Activated CD4-positive, alpha-beta T cell treated with anti-CD3 and anti-CD28 coated beads for 1 hour (primary cell): Measurements from ENCODE around the gene MCF2L.
"Not testable (repeated sequence)": the region's sequence is repeated elsewhere in the genome, so short reads cannot be mapped to it uniquely, and the experiment has no call there.

Source experiments
- DNase-seq: peaks from one replicate; pipeline ENCODE4 v3.0.0-alpha.2; 2020

The MCF2L gene

DNA sequence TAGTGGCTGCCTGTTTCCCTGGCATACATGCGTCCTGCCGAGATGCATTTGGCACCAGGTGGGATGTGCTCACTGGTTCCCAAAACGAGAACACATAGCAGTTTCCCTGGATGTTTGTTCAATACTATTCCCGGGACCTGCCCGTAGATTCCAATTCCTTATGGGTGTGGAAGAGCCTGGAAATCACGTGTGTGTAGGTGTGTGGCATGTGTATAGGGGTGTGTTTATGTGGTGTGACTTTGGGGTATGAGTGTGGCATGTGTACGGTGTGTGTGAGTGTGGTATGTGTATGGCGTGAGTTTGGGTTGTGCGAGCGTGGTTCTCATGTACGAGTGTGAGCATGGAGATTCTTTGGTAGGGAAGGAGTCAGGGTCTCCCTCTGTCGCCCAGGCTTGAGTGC is 133.7 kb downstream of the MCF2L start:
- DNase-seq = no peak

DNA sequence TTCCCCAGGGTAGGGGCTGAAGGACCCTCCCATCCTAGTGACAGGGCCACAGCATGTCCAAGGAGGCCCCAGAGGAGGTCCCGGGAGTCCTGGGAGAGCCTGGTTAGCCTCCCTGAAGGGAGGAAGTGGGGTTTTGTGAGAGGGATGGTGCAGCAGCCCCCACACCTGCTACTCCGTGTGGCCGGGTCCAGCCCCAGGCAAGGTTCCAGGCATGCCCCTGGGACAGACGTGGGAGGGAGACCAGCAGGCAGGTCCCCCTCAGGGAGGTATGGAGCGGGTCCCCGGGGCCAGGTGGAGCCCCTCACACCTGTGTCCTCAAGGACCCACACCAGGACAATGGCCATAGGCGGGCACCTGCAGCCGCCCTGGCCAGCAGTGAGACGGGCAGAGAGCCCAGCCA is 134.6 kb downstream of the MCF2L start:
- DNase-seq = no peak

DNA sequence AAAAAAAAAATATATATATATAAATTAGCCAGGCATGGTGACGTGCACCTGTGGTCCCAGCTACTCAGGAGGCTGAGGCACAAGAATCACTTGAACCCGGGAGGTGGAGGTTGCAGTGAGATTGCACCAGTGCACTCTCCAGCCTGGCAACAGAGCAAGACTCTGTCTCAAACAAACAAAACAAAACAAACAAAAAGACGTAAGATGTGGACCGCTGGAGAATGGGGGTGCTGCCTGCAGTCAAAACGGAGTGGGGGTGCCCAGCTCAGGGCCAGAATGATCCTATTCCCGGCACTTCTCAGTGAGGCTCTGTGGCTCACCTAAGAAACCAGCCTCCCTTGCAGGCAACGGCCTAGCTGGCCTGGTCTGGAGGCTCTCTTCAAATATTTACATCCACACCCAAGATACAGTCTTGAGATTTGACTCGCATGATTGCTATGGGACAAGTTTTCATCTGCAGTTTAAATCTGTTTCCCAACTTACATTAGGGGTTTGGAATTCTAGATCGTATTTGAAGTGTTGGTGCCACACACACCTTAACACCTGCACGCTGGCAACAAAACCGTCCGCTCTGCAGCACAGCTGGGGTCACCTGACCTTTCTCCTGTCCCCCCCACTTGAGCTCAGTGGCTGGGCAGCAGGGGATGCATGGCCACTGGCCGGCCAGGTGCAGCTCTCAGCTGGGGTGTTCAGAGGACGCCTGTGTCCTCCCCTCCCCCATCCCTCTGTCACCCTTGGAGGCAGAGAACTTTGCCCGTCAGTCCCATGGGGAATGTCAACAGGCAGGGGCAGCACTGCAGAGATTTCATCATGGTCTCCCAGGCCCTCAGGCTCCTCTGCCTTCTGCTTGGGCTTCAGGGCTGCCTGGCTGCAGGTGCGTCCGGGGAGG is 136.3 kb downstream of the MCF2L start, which contains the start of gene F7:
Gene F7 (plus strand): TSS at position 760 of the 889 bp plus-strand sequence. CDS start 51 bp downstream, at position 811.
- DNase-seq = no peak

DNA sequence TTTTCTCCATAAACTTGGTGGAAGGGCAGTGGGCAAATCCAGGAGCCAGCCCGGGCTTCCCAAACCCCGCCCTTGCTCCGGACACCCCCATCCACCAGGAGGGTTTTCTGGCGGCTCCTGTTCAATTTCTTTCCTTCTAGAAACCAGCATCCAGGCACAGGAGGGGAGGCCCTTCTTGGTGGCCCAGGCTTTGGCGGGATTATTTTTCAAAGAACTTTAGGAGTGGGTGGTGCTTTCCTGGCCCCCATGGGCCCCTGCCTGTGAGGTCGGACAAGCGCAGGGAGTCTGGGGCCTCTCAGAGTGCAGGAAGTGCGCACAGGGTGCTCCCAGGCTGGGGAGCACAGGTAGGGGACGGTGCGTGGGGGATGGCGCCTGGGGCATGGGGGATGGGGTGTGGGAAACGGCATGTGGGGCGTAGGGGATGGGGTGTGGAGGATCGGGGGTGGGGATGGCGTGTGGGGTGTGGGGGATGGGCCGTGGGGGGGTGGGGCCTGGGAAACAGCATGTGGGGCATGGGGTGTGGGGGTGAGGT is 137.0 kb downstream of the MCF2L start:
- DNase-seq = no peak

DNA sequence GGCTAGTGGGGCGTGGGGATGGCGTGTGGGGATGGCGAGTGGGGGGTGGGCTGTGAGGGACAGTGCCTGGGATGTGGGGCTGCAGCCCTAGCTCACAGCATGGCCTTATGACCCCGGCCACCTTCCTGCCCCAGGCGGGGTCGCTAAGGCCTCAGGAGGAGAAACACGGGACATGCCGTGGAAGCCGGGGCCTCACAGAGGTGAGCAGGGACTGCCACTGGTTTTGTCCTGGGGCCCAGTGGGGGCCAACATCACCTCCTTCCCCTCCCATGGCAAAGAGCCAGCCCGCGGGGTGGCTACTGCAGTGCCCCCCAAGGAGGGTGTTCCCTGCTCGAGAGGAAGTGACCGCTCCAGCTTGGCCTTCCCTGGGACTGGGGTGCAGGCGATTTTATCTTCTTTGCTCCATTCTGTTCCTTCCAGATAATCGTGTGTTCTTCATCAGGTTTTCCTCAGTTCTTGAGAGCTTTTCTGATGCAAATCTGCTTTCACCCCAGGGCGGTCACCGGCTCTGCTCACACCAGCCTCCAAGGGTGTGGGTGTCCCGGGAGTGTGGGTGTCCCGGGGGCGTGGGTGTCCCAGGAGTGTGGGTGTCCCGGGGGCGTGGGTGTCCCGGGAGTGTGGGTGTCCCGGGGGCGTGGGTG is 137.8 kb downstream of the MCF2L start:
- no peak for DNase-seq

DNA sequence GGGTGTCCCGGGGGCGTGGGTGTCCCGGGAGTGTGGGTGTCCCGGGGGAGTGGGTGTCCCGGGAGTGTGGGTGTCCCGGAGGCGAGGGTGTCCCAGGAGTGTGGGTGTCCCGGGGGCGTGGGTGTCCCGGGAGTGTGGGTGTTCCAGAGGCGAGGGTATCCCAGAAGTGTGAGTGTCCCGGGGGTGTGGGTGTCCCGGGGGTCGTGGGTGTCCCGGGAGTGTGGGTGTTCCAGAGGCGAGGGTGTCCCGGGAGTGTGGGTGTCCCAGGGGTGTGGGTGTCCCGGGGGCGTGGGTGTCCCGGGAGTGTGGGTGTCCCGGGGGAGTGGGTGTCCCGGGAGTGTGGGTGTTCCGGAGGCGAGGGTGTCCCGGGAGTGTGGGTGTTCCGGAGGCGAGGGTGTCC is 139.5 kb downstream of the MCF2L start:
- DNase-seq = not testable (repeated sequence)

DNA sequence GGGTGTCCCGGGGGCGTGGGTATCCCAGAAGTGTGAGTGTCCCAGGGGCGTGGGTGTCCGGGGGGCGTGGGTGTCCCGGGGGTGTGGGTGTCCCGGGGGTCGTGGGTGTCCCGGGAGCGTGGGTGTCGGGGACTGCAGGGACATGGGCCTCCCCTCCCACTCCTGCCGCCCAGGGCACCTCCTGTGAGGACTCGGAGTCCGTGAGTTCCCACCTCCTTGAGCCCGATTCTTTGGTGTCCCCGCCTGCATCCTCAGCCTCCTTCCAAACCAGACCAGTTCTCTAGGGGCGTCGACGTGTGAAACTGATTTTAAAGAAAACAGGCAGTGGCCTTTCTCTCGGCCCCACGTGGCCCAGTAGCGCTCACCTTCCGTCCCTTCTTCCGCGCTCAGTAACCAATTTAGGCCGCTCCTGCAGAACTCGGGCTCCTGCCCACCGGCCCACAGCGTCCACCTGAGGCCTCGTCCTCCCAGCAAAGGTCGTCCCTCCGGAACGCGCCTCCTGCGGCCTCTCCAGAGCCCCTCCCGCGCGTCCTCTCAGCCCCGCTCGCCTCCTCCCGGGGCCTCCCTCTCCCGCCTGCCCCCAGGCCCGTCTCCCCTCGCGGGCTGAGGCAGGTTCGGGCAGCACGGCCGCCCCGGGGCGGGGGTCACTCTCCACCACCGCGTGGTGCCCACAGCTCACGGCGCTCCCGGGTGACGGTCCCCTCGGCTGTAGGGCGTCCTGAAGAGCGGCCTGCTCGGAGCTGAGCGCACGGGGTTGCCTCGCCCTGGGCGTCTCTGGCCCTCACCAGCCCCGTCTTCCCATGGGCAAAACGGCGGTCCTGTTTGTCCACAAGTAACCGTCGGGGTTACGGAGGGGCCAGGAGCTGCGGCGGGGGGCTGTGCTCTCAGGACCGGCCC is 140.4 kb downstream of the MCF2L start:
- no peak for DNase-seq

DNA sequence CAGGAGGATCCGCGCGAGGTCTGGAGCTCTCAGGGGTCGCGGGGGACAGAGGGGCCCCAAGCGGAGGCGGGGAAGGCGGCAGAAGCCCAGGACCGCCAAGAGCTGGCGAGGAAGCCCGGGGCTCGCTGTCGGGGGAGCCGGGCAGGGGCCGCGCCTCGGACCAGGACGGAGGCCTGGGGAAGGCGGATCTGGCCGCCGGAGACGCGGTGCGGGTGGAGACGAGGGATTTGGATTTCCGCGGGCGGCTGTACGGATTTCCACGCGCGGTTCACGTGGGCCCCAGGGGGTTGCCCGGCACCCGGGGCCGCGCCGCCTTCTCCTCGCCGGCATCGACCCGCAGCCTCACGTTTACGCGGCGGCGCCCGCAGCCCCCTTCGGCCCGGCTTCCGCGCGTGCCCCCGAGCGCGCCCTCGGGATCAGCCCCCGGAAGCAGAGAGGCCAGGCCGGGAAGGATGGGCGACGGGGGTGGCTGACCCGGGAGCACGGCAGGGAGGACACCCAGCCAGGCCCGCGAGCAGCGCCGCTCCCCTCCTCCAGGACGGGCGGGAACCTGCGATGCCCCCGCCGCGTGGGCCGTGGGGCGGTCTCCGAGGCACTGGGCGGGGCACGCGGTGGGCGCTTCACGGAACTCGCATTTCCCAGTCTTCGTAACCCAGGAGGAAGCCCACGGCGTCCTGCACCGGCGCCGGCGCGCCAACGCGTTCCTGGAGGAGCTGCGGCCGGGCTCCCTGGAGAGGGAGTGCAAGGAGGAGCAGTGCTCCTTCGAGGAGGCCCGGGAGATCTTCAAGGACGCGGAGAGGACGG is 141.2 kb downstream of the MCF2L start:
- no peak for DNase-seq

DNA sequence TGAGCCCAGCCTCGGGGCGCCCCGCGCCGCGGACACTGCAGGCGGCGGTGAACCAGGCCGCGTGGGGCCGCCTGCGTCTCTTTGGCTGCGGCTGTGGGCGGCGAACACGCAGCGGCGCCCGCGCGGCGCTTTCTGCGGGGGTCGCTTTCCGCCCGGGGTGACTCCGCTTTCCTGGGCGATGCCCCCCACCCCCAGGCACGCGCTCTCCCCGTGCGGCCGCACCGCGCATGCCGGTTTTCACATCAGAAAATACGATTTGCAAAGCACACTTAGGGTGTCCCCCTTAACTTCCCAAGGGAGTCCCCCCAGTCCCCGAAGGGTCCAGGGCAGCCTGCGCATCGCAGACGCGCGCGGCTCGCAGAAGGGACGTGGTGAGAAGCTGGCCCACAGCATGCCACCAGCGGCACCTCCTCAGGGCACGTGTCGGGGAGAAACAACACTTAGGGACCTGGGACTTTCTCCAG is 141.9 kb downstream of the MCF2L start:
- DNase-seq = no peak

DNA sequence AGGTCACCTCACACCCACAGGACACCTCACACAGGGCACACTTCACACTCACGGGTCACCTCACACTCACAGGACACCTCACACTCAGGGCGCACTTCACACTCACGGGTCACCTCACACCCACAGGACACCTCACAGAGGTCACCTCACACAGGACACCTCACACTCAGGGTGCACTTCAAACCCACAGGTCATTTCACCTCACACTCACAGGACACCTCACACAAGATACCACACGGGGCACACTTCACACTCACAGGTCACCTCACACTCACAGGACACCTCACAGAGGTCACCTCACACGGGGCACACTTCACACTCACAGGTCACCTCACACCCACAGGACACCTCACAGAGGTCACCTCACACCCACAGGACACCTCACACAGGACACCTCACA is 142.8 kb downstream of the MCF2L start:
- DNase-seq = not testable (repeated sequence)

DNA sequence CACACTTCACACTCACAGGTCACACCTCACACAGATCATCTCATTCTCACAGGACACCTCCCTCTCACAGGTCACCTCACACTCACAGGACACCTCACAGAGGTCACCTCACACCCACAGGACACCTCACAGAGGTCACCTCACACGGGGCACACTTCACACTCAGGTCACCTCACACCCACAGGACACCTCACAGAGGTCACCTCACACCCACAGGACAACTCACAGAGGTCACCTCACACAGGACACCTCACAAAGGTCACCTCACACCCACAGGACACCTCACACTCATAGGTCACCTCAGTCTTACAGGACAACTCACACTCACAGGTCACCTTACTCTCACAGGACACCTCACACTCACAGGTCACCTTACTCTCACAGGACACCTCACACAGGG is 143.5 kb downstream of the MCF2L start:
- not testable (repeated sequence) for DNase-seq

DNA sequence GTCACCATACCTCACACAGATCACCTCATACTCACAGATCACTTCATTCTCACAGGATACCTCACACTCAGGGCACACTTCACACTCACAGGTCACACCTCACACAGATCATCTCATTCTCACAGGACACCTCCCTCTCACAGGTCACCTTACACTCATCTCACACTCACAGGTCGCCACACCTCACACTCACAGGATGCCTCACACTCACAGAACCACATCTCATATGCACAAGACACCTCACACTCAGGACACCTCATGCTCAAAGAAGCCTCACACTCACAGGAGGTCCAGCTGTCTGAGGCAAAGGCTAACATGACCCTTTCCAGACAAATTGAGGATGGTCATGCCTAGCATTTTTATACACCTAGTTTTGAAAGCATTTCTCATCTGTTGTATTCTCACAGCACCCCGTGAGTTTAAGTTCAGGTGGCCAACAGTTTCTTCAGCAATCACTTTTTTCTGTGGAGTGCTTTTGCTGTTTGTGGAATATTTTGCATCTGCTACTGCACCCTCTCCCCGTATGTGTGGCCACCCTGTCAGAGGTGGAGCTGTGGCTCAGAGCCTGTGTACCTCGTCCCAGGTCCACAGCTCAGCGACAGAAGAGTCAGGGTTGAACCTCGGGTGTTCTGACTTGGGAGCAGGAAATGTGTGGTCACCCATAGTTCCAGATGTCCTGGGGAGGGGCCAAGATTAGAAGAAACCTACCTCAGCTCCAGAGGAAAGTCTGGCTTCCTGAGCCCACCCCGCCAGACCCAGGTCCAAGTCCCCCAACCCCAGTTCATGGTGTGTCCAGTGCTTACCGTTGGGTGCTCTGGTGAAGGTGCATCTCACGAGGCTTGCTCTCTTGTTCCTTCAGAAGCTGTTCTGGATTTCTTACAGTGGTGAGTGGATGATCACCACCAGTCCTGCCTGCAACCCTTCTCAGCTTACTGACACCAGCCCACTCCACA is 144.2 kb downstream of the MCF2L start:
- DNase-seq = no peak

DNA sequence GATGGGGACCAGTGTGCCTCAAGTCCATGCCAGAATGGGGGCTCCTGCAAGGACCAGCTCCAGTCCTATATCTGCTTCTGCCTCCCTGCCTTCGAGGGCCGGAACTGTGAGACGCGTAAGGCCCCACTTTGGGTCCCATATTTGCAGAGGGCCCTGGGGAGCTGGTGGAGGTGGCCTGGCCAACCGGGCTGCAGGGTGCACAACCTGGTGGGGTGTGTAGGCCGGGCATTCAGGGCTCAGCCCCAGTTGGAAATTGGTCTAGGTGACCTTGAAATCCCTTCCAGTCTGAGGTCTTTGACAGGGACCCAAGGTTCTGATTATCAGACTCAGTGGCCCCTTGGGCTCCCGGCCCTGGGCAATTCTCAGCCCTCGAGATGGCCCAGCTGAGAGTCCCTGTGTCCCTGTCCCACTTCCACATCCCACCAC is 144.8 kb downstream of the MCF2L start:
- no peak for DNase-seq

DNA sequence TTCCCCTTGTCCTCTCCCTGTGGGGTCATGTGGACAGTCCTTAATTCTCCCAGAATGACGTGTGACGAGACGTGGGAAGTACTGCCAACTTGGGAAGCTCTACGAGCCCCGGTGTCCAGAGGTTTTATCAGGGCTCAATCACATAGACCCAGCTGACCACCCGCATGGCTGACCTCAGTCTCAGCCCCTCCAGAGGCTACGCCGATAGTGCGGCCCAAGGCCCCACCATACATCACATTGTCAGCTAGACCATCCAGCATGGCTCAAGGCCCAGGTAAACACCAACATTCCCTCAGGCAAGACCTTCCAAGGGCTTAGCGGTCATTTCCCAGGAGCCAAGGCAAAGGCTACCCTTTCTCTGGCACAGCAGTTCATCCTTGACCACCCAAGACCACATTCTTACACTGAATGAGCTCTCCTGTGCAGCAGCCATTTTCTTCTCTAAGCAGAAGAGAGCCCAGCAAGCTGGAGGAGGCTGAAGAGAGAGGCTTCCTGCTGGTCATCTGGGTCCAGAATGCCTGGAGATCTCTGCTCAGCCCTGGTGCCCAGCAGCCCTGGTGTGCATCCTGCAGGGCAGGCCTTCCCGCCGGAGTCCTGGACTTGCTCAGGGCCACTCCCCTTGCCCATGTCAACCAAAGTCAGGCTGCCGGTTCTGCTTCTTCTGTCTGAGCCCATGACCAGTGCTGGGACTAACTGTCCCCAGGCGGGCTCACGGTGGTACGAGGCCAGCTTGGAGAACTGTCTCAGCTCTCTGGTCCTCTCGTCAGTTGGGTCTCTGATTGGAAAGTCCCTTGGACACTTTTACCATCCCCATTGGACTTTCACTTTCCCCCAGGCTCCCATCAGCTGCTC is 145.7 kb downstream of the MCF2L start:
- DNase-seq = no peak

DNA sequence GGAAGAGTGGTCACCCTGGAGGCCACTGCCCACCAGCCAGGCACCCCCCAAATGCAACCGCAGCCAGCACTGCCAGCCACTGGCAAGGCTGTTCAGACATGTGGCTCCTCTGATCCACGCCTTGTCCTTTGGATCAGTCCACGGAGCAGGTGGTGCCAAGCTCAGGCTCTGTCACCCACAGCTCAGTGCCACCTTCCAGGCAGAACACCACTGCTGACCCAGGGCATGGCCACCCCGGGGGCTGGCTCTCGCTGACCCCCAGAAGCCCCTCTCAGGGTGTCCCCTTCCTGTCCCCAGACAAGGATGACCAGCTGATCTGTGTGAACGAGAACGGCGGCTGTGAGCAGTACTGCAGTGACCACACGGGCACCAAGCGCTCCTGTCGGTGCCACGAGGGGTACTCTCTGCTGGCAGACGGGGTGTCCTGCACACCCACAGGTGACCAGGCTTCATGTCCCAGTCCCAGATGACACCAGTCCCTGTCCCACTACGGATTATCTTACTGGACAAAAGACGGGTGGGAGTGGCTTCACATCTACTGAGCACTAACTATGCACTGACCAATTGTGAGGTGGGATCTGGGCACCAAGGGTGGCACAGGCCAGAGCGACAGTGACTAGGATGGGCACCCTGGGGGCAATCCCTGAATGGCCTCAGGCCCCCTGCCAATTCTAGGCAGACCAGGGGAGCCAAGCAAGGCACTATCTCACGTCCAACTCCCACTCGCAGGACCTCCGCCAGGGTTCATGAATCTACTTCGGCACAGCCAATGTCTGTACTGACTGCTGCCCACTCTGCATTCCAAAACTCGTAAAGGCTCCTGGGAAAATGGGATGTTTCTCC is 146.6 kb downstream of the MCF2L start:
- DNase-seq = no peak

DNA sequence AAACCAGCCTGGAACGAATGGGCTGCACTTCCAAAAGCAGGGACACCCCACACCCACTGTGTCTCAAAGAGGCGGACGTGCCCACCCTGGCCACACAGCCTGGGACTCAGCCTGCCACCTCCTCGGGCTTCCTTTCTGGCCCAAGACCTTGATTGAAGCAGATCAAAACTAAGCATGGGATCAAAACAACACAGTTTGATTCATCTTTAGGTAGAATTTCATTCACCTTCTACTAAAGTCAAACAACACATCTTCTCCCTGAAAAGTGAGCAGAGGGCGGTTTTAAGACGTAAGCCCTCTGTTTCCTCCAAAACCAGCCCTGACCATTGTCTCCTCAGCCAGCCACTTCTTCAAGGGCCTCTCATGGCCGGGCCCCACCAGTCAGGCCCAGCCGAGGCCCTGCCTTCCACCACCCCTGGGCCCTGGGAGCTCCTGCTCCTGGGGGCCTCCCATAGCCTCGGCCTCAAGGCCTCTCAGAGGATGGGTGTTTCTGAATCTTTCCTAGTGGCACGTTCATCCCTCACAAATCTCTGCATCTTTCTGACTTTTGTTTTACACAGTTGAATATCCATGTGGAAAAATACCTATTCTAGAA is 147.3 kb downstream of the MCF2L start:
- no peak for DNase-seq

DNA sequence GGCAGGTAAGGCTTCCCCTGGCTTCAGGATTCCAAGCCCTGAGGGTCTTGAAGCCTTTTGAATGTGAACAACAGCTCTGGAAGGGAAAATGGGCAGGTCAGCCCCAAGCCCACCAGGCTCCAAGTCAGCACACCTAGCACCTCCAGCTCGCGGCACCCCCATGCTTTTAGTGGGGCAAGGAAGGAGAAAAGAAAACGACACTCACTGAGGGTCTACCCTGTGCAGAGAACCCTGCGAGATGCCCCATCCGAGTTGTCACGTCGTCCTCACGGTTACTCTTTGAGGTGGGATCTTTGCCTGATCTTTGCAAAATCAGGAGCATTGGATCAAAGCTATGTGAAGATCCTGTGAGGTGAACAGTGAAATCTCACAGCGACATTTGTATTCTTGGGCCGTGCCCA is 147.9 kb downstream of the MCF2L start:
- DNase-seq = no peak

DNA sequence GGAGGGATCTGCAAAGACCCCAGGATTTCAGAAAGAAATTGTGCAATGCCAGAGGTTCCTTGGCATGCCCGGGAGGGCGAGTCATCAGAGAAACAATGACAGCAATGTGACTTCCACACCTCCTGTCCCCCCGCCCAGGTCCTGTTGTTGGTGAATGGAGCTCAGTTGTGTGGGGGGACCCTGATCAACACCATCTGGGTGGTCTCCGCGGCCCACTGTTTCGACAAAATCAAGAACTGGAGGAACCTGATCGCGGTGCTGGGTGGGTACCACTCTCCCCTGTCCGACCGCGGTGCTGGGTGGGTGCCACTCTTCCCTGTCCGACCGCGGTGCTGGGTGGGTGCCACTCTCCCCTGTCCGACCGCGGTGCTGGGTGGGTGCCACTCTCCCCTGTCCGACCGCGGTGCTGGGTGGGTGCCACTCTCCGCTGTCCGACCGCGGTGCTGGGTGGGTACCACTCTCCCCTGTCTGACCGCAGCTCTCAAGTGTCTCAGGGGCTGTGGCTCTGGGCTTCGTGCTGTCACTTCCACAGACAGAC is 148.4 kb downstream of the MCF2L start:
- no peak for DNase-seq
